Stomach smooth muscle (tissue), 2 donors: ENCODE measurements around the gene LEFTY2.
"Not testable (repeated sequence)": the region's sequence is repeated elsewhere in the genome, so short reads cannot be mapped to it uniquely, and the experiment has no call there.

ENCODE experiments used
- H3K27ac ChIP-seq: one replicate; pipeline ENCODE4 v1.7.0; 2013; ENCODE audit warnings: mild to moderate bottlenecking, low read length, inconsistent platforms
- H3K27me3 ChIP-seq, 2 donors: one replicate each; pipeline ENCODE4 v1.7.0; 2013; ENCODE audit warnings: low read length in 2 of 2; ENCODE audit not compliant: insufficient read depth in 2 of 2, control insufficient read depth in 1 of 2
- H3K36me3 ChIP-seq, 2 donors: one replicate each; pipeline ENCODE4 v1.7.0; 2013; ENCODE audit warnings: low read length in 2 of 2; ENCODE audit not compliant: control insufficient read depth in 2 of 2, insufficient read depth in 2 of 2
- H3K4me1 ChIP-seq: one replicate; pipeline ENCODE4 v1.7.0; 2013; ENCODE audit warnings: low read length; ENCODE audit not compliant: control insufficient read depth, insufficient read depth
- H3K4me3 ChIP-seq, 2 donors: one replicate each; pipeline ENCODE4 v1.7.0; 2013; ENCODE audit warnings: low read length in 2 of 2
- H3K9ac ChIP-seq, 2 donors: one replicate each; pipeline ENCODE4 v1.7.0; 2013; ENCODE audit warnings: low read length in 2 of 2, mild to moderate bottlenecking in 1 of 2
- H3K9me3 ChIP-seq, 2 donors: one replicate each; pipeline ENCODE4 v1.7.0; 2013; ENCODE audit warnings: low read length in 2 of 2; ENCODE audit not compliant: control insufficient read depth in 2 of 2
- donor health status: healthy.
- donor health status: Pancreatic carcinoma.

Gene LEFTY2, protein sequence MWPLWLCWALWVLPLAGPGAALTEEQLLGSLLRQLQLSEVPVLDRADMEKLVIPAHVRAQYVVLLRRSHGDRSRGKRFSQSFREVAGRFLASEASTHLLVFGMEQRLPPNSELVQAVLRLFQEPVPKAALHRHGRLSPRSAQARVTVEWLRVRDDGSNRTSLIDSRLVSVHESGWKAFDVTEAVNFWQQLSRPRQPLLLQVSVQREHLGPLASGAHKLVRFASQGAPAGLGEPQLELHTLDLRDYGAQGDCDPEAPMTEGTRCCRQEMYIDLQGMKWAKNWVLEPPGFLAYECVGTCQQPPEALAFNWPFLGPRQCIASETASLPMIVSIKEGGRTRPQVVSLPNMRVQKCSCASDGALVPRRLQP

DNA sequence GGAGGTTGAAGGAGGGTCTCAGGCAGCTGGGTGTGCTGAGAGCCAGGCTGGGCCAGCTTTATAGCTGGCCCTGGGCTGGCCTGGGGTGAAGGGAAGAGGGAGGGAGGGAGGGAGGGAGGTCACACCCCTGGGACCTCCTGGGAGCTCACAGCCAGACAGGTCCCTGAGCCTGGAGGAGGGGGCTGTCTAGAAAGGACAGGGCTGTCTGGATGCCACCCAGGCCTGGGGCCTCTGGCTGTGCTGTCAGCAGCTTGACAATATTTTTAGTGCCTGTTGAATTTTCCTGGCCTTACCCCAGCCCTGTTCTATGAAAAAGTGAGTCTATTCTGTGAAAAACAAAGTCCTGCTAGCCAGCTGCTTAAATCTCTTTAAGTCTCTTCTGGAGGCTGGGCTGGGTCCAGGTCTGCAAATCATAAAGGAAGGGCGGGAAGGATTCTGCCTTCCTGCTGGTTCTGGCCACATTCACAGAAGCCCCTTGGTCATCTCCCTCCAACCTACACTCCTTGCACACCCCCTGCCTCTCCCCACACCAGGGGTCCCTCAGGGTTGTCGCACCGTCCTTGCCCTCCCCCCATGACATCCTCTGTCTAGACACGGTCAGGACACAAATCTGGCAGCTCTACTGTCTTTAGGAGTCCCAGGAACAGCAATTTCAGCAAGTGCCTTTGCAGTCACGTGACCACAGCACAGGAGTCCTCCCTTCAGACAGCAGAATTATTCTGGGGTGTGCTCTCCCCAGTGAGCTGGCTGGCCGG is at the start of gene LEFTY2:
Gene LEFTY2 (minus strand): TSS at position 34 of the 755 bp plus-strand sequence. CDS start 80 bp downstream, outside the sequence.
- Histone ChIP-seq H3K9ac (no peak within 1 kb of the TSS), H3K4me1 (peaks cover 13% of the 10 kb centered on the region), H3K4me3 (no peak within 1 kb of the TSS)

GRCh38 chr1:225987491-225988316 is 46.7 kb upstream of the LEFTY2 start:
- Histone ChIP-seq H3K27ac (no peak overlapping the region), H3K4me3 (no peak overlapping the region), H3K27me3 (no peaks in the 10 kb centered on the region), H3K9ac (no peak overlapping the region), H3K36me3 (peaks cover 36 to 52% of the 10 kb centered on the region in 2 donors), H3K9me3 (no peaks in the 10 kb centered on the region), H3K4me1 (no peaks in the 10 kb centered on the region)

More for the DNA sequence above, at the start of gene LEFTY2:
- no peaks in the 10 kb centered on the region for H3K9me3 ChIP-seq
- H3K27me3 ChIP-seq: no peaks in the 10 kb centered on the region
- no peaks in the 10 kb centered on the region for H3K36me3 ChIP-seq
- no peak within 1 kb of the TSS for H3K27ac ChIP-seq

DNA sequence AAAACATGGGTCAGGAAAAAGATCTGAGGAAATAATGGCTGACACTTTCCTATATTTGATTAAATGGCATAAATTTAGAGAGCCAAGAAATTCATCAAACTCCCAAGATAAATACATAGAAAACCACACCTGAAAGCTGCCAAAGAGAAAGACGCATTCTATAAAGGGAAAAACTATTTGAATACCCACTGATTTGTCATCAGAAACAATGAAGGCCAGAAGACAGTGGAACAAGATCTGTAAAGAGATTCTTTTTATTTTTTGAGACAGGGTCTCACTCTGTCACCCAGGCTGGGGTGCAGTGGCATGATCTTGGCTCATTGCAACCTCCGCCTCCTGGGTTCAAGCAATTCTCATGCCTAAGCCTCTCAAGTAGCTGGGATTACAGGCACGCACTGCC is 40.7 kb upstream of the LEFTY2 start:
- Histone ChIP-seq H3K27ac (no peak overlapping the region), H3K27me3 (no peaks in the 10 kb centered on the region), H3K9ac (no peak overlapping the region), H3K36me3 (peaks cover 25 to 27% of the 10 kb centered on the region in 2 donors), H3K4me3 (no peak overlapping the region), H3K4me1 (no peaks in the 10 kb centered on the region), H3K9me3 (no peaks in the 10 kb centered on the region)

DNA sequence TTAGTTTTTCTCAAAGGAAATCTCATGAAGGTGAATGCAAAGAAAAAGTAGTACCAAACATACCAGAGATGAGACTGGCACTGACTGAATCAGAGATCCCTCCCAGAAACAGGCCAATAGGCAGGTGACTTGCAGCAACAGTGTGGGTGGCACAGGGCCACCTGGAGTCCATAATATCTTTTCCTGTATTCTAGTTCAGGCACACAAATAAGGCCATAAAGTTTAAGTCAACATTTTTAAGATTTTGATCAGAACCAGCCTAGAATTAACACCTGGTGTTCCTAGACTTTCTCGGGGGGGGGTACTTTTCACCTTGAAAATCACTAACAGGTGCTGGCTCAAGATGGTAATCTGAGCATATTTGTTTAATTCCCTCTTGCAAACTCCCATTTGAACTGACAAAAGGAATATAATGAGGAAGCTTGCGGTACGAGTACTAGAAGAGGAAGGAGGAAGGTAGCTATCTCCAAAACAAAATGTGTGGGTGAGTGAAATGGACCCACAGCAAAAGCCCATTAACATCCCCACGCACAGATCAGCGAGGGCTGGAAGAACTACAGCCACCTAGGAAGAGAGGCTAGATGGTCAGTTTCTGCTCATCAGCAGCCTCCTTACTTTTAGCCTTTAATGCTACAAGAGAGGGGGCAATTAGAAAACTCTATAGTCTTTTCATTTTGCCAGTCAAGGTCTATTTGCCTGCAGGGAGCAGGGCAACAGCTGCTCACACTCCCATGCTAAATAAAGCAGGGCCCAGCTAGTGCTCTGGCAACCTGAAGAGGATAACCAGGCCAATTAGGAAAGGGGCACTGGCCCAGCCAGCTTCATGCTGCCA is 39.2 kb upstream of the LEFTY2 start:
- Histone ChIP-seq H3K4me1 (peaks cover 2% of the 10 kb centered on the region), H3K27me3 (no peaks in the 10 kb centered on the region), H3K4me3 (no peak overlapping the region), H3K27ac (no peak overlapping the region), H3K36me3 (peaks cover 22 to 23% of the 10 kb centered on the region in 2 donors), H3K9ac (no peak overlapping the region), H3K9me3 (no peaks in the 10 kb centered on the region)

DNA sequence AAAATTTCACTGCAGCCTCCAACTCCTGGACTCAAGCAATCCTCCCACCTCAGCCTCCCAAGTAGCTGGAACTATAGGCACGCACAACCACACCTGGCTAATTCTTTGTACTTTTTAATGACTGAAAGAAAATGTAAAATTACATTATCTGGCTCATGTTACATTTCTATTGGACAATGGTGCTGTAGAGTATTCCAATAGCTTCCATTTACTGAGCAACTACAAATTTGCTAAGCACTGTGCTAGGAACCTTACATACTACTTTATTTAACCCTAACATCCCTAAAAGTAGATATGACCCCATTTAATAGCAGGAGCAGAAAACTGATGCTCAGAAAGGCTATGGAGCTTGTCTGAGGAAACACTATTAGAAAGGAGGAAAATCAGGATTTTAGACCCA is 38.4 kb upstream of the LEFTY2 start:
- Histone ChIP-seq H3K36me3 (peaks cover 20 to 21% of the 10 kb centered on the region in 2 donors), H3K27me3 (no peaks in the 10 kb centered on the region), H3K4me3 (no peak overlapping the region), H3K9me3 (no peaks in the 10 kb centered on the region), H3K9ac (no peak overlapping the region), H3K4me1 (peaks cover 2% of the 10 kb centered on the region), H3K27ac (no peak overlapping the region)

- H3K4me1 ChIP-seq: peaks cover 2% of the 10 kb centered on the region
- H3K4me3 ChIP-seq: no peak overlapping the region
- H3K36me3 ChIP-seq: peaks cover 16% of the 10 kb centered on the region in 2 donors
- no peak overlapping the region for H3K27ac ChIP-seq
- no peaks in the 10 kb centered on the region for H3K9me3 ChIP-seq
- H3K9ac ChIP-seq: no peak overlapping the region
- H3K27me3 ChIP-seq: no peaks in the 10 kb centered on the region
Measured at GRCh38 chr1:225977937-225978748, 37.1 kb upstream of the LEFTY2 start.

GRCh38 chr1:225975146-225975545 is 34.1 kb upstream of the LEFTY2 start:
- not testable (repeated sequence) for H3K27me3 ChIP-seq, H3K9ac ChIP-seq, H3K4me1 ChIP-seq, H3K4me3 ChIP-seq, H3K27ac ChIP-seq, H3K9me3 ChIP-seq
- peaks cover 4 to 13% of the 10 kb centered on the region in 2 donors for H3K36me3 ChIP-seq

DNA sequence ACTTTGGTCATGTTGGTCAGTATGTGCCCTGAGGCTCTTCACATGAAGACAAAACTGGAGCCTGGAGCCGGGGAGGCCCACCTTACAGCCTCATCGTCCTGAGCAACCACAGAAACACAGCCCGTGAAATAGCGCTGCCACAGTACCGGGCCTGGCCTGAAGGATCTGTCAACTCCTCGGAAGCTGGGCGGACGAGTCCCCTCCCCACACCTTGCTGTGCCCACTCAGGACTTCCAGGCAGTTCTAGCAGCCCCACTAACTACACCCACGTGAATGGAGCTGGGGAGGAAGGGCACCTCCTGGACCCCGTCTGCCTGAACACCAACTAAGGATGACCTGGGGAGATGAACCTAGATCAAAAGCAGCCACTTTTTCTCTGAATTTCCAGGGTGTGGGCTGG is 33.4 kb upstream of the LEFTY2 start:
- Histone ChIP-seq H3K36me3 (peaks cover 0 to 9% of the 10 kb centered on the region in 2 donors), H3K27ac (no peak overlapping the region), H3K27me3 (no peaks in the 10 kb centered on the region), H3K4me1 (peaks cover 2% of the 10 kb centered on the region), H3K9ac (no peak overlapping the region), H3K4me3 (no peak overlapping the region), H3K9me3 (no peaks in the 10 kb centered on the region)

GRCh38 chr1:225973158-225973557 is 32.1 kb upstream of the LEFTY2 start:
- Histone ChIP-seq H3K9me3 (no peaks in the 10 kb centered on the region), H3K27ac (no peak overlapping the region), H3K9ac (no peak overlapping the region), H3K4me1 (peaks cover 2% of the 10 kb centered on the region), H3K4me3 (no peak overlapping the region), H3K36me3 (peaks cover 0 to 3% of the 10 kb centered on the region in 2 donors), H3K27me3 (no peaks in the 10 kb centered on the region)
